Measurements from ENCODE around the gene COL6A1.

The COL6A1 gene

DNA sequence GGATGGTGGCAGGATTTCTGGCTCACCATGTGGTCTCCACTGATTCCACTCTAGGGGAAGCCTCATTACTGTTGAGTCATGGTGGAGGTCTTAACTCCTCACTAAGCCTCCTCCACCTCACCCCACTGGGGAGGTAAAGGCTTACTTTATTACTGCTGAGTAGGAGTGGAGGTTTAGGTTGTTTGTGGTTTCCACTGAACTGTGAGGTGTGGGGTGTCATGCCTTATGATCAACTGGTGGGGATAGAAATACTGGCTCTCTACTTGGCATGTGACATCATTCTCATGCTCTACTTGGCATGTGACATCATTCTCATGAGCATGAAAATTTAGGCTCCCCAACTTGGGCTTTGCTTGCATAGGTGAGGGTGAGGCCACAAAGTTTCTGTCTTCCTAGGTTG lies 35.6 kb downstream of the COL6A1 start:
- TF ChIP-seq, protein P1, sequence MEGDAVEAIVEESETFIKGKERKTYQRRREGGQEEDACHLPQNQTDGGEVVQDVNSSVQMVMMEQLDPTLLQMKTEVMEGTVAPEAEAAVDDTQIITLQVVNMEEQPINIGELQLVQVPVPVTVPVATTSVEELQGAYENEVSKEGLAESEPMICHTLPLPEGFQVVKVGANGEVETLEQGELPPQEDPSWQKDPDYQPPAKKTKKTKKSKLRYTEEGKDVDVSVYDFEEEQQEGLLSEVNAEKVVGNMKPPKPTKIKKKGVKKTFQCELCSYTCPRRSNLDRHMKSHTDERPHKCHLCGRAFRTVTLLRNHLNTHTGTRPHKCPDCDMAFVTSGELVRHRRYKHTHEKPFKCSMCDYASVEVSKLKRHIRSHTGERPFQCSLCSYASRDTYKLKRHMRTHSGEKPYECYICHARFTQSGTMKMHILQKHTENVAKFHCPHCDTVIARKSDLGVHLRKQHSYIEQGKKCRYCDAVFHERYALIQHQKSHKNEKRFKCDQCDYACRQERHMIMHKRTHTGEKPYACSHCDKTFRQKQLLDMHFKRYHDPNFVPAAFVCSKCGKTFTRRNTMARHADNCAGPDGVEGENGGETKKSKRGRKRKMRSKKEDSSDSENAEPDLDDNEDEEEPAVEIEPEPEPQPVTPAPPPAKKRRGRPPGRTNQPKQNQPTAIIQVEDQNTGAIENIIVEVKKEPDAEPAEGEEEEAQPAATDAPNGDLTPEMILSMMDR (IDR thresholded peaks at IDR 0.05; ENCODE audit: borderline replicate concordance, insufficient read depth, low read depth, low read length) = no peak
- no peak overlapping the region for H3K4me3 ChIP-seq (ENCODE audit: low read depth, low read length)

DNA sequence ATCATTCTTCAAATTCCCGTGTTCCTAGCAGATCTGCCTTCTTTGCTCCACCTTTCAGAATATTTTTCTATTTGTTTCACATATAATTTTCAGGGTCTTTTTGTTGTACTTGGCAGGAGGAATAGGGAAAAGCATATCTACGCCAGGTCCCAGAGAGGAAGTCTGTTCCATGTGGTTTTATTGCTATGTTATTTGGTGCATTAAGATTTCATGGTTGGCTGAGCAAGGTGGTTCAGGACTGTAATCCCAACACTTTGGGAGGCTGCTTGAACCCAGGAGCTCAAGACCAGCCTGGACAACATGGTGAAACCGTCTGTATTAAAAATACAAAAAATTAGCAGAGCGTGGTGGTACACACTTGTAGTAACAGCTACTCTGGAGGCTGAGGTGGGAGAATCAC lies 36.1 kb downstream of the COL6A1 start:
- TF ChIP-seq, protein P1 (IDR thresholded peaks at IDR 0.05; ENCODE audit: borderline replicate concordance, insufficient read depth, low read depth, low read length) = no peak

DNA sequence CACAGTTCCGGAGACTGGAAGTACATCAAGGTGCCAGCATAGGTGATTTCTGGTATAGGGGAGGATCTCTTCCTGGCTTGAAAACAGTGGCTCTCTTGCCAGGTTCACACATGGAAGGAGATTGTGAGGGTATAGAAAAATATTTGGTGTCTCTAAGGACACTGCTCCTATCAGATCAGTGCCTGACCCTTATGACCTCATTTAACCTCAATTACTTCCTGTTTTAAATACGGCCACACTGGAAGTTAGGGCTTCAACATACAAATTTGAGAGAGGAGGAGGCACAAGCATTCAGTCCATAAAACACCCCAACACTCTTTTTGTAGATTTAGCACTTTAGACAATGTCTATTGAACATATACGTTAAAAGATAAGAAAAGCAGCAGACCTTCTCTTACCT lies 37.0 kb downstream of the COL6A1 start:
- TF ChIP-seq, protein P1 (IDR thresholded peaks at IDR 0.05; ENCODE audit: borderline replicate concordance, insufficient read depth, low read depth, low read length) = no peak
- H3K4me3 ChIP-seq (ENCODE audit: low read depth, low read length) = no peak overlapping the region

More for the DNA sequence above, 36.1 kb downstream of the COL6A1 start:
- no peak overlapping the region for H3K4me3 ChIP-seq (ENCODE audit: low read depth, low read length)

DNA sequence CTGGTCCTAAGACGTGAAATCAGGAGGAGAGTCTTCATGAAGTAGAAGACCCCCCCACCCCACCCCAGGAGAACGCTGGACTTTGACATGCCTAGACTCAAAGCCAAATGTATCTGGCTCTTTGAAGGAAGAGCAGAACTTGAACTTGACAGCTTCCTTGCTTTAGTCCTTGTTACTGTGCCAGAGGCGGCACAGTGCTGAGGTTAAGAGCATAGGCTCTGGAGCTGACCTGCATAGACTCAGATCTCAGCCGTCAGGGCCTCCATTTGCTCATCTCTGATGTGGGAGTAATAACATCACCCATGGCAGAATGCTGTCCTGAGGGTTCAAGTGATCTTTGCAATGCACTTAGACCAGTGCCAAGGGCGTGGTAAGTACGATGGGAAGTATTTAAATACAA lies 39.0 kb downstream of the COL6A1 start:
- H3K4me3 ChIP-seq (ENCODE audit: low read depth, low read length) = no peak overlapping the region
- TF ChIP-seq, protein P1 (IDR thresholded peaks at IDR 0.05; ENCODE audit: borderline replicate concordance, insufficient read depth, low read depth, low read length) = no peak

DNA sequence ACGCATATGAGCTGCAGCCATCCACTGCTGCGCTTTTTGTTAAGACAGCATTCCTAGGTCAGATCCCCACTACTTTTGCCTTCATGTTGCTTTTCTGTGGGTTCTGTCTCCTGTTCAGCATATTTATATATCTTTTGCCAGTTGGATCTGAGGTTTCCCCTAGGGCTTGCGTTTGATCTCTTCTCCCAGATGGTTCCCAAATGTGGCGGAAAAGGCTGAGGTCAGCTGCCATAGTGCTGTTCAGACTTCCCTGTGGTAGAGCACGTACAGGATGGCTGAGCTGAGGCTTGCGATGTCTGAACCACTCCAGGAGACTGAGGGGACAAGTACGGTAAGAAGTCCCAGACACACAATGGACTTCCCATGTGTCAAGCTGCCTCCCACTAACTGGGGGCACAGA lies 39.8 kb downstream of the COL6A1 start:
- H3K4me3 ChIP-seq (ENCODE audit: low read depth, low read length) = no peak overlapping the region
- TF ChIP-seq, protein P1 (IDR thresholded peaks at IDR 0.05; ENCODE audit: borderline replicate concordance, insufficient read depth, low read depth, low read length) = no peak

DNA sequence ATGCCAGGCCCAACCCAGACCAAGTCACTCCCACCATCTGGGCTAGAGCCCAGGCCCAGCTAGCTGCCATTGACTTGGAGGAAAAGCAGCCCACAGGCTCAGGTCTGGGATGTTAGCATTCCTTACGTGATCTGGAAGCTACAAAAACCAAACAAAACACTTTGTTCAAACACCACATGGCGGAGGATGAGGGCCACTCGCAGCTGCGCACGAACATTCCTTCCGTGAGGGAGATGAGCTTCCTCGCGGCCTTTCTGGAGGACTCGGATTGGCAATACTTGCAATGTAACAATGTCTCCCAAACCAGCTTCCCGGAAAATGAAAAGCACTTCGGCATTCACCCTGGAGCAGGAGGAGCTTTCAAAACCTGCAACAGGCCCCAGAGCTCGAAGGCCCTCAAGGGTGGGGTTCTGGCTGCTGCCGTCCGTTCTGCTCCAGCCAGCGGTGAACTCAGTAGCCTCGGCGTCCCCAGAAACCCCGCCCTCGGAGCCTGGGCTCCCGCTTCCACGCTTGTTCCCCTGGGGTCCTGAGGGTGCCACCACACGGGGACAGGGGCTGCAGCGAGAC lies 40.5 kb downstream of the COL6A1 start:
- TF ChIP-seq, protein P1 (IDR thresholded peaks at IDR 0.05; ENCODE audit: borderline replicate concordance, insufficient read depth, low read depth, low read length) = no peak

More for the DNA sequence above, 40.5 kb downstream of the COL6A1 start:
- no peak overlapping the region for H3K4me3 ChIP-seq (ENCODE audit: low read depth, low read length)
